ENCODE data around the gene PGA4. TPM values are rescaled to one million over a fixed set of nuclear protein-coding genes. Genes with fewer than 3 reads are reported as not detected.

Gene PGA4
- total and polyA plus RNA-seq, 2 experiments from 2014 or later = 0.81 TPM; not detected in 1

- ATAC-seq = no peak
- H3K27ac Mint-ChIP-seq = no peak overlapping the region
Measured at GRCh38 chr11:61278001-61278470, 55.9 kb downstream of the PGA4 start.

More at GRCh38 chr11:61278001-61278470, 55.9 kb downstream of the PGA4 start:
- H3F3A ChIP-seq (replicated peaks; ENCODE audit: low read depth) = peaks cover 12% of the 10 kb centered on the region; the same call in 1 of the 2 replicates
- TF ChIP-seq, protein P1, sequence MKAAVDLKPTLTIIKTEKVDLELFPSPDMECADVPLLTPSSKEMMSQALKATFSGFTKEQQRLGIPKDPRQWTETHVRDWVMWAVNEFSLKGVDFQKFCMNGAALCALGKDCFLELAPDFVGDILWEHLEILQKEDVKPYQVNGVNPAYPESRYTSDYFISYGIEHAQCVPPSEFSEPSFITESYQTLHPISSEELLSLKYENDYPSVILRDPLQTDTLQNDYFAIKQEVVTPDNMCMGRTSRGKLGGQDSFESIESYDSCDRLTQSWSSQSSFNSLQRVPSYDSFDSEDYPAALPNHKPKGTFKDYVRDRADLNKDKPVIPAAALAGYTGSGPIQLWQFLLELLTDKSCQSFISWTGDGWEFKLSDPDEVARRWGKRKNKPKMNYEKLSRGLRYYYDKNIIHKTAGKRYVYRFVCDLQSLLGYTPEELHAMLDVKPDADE (IDR thresholded peaks at IDR 0.05) = no peak
- TF ChIP-seq STAT1 (IDR thresholded peaks at IDR 0.05; ENCODE audit: unreplicated experiment) (no peak), EZH2phosphoT487 (IDR thresholded peaks at IDR 0.05; ENCODE audit: unreplicated experiment) (no peak), NANOG (IDR thresholded peaks at IDR 0.05; ENCODE audit: borderline replicate concordance) (no peak), ZNF114 (CRISPR knock-in tag; IDR thresholded peaks at IDR 0.05) (no peak), POLR2AphosphoS5 (IDR thresholded peaks at IDR 0.05; ENCODE audit: low read depth) (no peak), JUNB (IDR thresholded peaks at IDR 0.05; ENCODE audit: unreplicated experiment) (no peak), EZH2 (IDR thresholded peaks at IDR 0.05; ENCODE audit: low read depth, unreplicated experiment) (no peak), ZNF331 (CRISPR knock-in tag; IDR thresholded peaks at IDR 0.05; ENCODE audit: low read depth) (no peak), CREB1 (CRISPR knock-in tag; IDR thresholded peaks at IDR 0.05; ENCODE audit: low read depth) (no peak)
- TF ChIP-seq, protein P2, sequence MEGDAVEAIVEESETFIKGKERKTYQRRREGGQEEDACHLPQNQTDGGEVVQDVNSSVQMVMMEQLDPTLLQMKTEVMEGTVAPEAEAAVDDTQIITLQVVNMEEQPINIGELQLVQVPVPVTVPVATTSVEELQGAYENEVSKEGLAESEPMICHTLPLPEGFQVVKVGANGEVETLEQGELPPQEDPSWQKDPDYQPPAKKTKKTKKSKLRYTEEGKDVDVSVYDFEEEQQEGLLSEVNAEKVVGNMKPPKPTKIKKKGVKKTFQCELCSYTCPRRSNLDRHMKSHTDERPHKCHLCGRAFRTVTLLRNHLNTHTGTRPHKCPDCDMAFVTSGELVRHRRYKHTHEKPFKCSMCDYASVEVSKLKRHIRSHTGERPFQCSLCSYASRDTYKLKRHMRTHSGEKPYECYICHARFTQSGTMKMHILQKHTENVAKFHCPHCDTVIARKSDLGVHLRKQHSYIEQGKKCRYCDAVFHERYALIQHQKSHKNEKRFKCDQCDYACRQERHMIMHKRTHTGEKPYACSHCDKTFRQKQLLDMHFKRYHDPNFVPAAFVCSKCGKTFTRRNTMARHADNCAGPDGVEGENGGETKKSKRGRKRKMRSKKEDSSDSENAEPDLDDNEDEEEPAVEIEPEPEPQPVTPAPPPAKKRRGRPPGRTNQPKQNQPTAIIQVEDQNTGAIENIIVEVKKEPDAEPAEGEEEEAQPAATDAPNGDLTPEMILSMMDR (conservative IDR thresholded peaks at IDR 0.05; ENCODE audit: low read depth in 2 of 2) = no peak
- TF ChIP-seq, protein P3, sequence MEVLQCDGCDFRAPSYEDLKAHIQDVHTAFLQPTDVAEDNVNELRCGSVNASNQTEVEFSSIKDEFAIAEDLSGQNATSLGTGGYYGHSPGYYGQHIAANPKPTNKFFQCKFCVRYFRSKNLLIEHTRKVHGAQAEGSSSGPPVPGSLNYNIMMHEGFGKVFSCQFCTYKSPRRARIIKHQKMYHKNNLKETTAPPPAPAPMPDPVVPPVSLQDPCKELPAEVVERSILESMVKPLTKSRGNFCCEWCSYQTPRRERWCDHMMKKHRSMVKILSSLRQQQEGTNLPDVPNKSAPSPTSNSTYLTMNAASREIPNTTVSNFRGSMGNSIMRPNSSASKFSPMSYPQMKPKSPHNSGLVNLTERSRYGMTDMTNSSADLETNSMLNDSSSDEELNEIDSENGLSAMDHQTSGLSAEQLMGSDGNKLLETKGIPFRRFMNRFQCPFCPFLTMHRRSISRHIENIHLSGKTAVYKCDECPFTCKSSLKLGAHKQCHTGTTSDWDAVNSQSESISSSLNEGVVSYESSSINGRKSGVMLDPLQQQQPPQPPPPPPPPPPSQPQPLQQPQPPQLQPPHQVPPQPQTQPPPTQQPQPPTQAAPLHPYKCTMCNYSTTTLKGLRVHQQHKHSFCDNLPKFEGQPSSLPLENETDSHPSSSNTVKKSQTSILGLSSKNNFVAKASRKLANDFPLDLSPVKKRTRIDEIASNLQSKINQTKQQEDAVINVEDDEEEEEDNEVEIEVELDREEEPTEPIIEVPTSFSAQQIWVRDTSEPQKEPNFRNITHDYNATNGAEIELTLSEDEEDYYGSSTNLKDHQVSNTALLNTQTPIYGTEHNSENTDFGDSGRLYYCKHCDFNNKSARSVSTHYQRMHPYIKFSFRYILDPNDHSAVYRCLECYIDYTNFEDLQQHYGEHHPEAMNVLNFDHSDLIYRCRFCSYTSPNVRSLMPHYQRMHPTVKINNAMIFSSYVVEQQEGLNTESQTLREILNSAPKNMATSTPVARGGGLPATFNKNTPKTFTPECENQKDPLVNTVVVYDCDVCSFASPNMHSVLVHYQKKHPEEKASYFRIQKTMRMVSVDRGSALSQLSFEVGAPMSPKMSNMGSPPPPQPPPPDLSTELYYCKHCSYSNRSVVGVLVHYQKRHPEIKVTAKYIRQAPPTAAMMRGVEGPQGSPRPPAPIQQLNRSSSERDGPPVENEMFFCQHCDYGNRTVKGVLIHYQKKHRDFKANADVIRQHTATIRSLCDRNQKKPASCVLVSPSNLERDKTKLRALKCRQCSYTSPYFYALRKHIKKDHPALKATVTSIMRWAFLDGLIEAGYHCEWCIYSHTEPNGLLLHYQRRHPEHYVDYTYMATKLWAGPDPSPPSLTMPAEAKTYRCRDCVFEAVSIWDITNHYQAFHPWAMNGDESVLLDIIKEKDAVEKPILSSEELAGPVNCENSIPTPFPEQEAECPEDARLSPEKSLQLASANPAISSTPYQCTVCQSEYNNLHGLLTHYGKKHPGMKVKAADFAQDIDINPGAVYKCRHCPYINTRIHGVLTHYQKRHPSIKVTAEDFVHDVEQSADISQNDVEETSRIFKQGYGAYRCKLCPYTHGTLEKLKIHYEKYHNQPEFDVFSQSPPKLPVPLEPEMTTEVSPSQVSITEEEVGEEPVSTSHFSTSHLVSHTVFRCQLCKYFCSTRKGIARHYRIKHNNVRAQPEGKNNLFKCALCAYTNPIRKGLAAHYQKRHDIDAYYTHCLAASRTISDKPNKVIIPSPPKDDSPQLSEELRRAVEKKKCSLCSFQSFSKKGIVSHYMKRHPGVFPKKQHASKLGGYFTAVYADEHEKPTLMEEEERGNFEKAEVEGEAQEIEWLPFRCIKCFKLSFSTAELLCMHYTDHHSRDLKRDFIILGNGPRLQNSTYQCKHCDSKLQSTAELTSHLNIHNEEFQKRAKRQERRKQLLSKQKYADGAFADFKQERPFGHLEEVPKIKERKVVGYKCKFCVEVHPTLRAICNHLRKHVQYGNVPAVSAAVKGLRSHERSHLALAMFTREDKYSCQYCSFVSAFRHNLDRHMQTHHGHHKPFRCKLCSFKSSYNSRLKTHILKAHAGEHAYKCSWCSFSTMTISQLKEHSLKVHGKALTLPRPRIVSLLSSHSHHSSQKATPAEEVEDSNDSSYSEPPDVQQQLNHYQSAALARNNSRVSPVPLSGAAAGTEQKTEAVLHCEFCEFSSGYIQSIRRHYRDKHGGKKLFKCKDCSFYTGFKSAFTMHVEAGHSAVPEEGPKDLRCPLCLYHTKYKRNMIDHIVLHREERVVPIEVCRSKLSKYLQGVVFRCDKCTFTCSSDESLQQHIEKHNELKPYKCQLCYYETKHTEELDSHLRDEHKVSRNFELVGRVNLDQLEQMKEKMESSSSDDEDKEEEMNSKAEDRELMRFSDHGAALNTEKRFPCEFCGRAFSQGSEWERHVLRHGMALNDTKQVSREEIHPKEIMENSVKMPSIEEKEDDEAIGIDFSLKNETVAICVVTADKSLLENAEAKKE (CRISPR knock-in tag; IDR thresholded peaks at IDR 0.05) = no peak
- TF ChIP-seq, protein P4, sequence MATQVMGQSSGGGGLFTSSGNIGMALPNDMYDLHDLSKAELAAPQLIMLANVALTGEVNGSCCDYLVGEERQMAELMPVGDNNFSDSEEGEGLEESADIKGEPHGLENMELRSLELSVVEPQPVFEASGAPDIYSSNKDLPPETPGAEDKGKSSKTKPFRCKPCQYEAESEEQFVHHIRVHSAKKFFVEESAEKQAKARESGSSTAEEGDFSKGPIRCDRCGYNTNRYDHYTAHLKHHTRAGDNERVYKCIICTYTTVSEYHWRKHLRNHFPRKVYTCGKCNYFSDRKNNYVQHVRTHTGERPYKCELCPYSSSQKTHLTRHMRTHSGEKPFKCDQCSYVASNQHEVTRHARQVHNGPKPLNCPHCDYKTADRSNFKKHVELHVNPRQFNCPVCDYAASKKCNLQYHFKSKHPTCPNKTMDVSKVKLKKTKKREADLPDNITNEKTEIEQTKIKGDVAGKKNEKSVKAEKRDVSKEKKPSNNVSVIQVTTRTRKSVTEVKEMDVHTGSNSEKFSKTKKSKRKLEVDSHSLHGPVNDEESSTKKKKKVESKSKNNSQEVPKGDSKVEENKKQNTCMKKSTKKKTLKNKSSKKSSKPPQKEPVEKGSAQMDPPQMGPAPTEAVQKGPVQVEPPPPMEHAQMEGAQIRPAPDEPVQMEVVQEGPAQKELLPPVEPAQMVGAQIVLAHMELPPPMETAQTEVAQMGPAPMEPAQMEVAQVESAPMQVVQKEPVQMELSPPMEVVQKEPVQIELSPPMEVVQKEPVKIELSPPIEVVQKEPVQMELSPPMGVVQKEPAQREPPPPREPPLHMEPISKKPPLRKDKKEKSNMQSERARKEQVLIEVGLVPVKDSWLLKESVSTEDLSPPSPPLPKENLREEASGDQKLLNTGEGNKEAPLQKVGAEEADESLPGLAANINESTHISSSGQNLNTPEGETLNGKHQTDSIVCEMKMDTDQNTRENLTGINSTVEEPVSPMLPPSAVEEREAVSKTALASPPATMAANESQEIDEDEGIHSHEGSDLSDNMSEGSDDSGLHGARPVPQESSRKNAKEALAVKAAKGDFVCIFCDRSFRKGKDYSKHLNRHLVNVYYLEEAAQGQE (IDR thresholded peaks at IDR 0.05; ENCODE audit: unreplicated experiment) = no peak
- DNase-seq (ENCODE audit: low spot score) = no peak
- Mint-ChIP-seq H3K27me3 (ENCODE audit: insufficient read depth, low read depth, poor library complexity) (peaks cover 9% of the 10 kb centered on the region), H3K9me3 (no peaks in the 10 kb centered on the region), H3K4me1 (peaks cover 32% of the 10 kb centered on the region), H3K4me3 (no peak overlapping the region), H3K36me3 (ENCODE audit: low read depth) (peaks cover 28% of the 10 kb centered on the region)
- no peak overlapping the region for H3K4me2 ChIP-seq
- H3K36me3 ChIP-seq (ENCODE audit: insufficient read depth) = peaks cover 5% of the 10 kb centered on the region; the same call in 1 of the 2 replicates
- H3K4me3 ChIP-seq = no peak overlapping the region
- H4K20me1 ChIP-seq (replicated peaks; ENCODE audit: insufficient read depth) = no peaks in the 10 kb centered on the region; the same call in 1 of the 2 replicates
- peaks cover 8% of the 10 kb centered on the region; the same call in 1 of the 2 replicates for H3K4me1 ChIP-seq (ENCODE audit: insufficient read depth)
- no peaks in the 10 kb centered on the region for H3K79me2 ChIP-seq (replicated peaks; ENCODE audit: insufficient read depth)
- no peaks in the 10 kb centered on the region for H3K9me2 ChIP-seq (ENCODE audit: insufficient read depth)
- no peak overlapping the region for H3K27ac ChIP-seq (ENCODE audit: low read depth)
- H2AFZ ChIP-seq = no peak overlapping the region
- no peaks in the 10 kb centered on the region for H3K27me3 ChIP-seq (ENCODE audit: insufficient read depth)

All from GM23338 (cell line).